Myocyte (in vitro differentiated cells): Measurements from ENCODE around the gene AFDN. TPM values are rescaled to one million over a fixed set of nuclear protein-coding genes. Genes with fewer than 3 reads are reported as not detected.

Experiments used
- DNase-seq: peaks from one replicate; pipeline ENCODE4 v3.0.0-alpha.2; 2012; ENCODE audit warnings: low read depth
- polyA plus RNA-seq: library from polyadenylated mRNA; unstranded; fragments of >200 nt; gene quantifications from one replicate; pipeline ENCODE4 v1.2.1, GENCODE V29; 2012; ENCODE audit warnings: missing spikeins
- total RNA-seq: library from RNA; depleted of rRNA; stranded (reverse); fragments of >200 nt; gene quantifications from 2 replicates; pipeline ENCODE4 v1.2.3, GENCODE V29; 2014

AFDN gene, protein sequence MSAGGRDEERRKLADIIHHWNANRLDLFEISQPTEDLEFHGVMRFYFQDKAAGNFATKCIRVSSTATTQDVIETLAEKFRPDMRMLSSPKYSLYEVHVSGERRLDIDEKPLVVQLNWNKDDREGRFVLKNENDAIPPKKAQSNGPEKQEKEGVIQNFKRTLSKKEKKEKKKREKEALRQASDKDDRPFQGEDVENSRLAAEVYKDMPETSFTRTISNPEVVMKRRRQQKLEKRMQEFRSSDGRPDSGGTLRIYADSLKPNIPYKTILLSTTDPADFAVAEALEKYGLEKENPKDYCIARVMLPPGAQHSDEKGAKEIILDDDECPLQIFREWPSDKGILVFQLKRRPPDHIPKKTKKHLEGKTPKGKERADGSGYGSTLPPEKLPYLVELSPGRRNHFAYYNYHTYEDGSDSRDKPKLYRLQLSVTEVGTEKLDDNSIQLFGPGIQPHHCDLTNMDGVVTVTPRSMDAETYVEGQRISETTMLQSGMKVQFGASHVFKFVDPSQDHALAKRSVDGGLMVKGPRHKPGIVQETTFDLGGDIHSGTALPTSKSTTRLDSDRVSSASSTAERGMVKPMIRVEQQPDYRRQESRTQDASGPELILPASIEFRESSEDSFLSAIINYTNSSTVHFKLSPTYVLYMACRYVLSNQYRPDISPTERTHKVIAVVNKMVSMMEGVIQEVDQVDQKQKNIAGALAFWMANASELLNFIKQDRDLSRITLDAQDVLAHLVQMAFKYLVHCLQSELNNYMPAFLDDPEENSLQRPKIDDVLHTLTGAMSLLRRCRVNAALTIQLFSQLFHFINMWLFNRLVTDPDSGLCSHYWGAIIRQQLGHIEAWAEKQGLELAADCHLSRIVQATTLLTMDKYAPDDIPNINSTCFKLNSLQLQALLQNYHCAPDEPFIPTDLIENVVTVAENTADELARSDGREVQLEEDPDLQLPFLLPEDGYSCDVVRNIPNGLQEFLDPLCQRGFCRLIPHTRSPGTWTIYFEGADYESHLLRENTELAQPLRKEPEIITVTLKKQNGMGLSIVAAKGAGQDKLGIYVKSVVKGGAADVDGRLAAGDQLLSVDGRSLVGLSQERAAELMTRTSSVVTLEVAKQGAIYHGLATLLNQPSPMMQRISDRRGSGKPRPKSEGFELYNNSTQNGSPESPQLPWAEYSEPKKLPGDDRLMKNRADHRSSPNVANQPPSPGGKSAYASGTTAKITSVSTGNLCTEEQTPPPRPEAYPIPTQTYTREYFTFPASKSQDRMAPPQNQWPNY (N-terminal part only)
- 28.4 and 32.0 TPM in 2 replicates for total RNA-seq
- 13.1 TPM for polyA plus RNA-seq

DNA sequence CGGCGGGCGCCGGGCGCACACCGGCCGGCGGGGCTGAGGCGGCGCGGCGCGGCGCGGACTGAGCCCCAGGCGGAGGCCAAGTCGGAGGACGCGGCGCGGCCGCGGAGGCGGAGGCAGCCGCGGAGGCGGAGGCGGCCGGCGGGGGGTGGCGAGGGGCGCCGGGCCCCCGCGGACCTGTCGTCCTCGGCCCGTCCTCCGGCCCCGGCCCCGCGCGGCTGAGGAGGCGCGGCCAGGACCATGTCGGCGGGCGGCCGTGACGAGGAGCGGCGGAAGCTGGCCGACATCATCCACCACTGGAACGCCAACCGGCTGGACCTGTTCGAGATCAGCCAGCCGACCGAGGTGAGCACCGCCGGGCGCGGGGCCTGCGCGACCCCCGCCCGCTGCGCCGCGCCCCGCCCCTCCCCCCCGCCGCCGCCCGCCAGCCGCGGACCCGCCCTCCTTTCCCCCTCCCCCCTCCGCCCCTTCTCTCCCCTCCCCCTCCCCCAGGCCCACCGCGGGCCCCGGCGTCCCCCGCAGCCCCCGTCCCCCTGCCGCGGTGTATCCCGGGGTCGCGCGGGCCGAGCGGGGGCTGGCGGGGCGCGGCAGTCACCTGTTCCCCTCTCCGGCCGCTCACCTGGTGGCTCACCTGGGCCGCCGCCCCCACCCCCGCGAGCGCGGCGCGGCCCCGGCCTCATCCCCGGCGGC, at the start of gene AFDN:
AFDN (plus strand) TSS at position 16 of the 687 bp plus-strand sequence; CDS start at position 238, 222 bp downstream.
- no peak for DNase-seq

DNA sequence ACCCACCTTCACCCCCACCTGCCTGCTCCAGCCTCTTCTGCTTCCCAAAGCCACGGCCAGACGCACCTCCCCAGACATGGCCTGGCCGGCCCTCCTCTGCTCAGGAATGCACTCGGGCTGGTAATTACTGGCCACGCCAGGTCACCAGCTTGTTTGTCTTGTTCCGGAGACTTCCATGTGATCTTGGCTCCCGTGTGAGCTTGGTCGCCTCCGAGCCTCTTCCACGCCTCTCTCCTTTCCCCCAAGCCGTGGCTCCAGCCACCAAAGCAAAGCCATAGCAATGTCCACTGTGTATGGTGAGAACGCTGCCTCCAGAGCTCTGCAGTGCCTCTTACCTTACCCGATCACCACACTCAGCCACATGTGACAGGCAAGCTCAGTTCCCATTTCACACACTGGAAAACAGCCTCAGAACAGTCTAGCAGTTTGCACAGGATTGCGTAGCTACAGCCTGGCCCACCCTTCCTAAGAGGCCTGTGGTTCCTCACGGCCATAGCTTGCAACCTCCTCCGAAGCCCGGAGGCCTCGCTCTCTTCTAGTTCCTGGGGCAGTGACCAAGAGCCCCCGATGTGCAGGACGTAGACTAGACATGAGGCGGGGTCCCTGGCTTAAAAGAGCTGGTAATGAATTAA, 48.1 kb upstream of the AFDN start:
- no peak for DNase-seq

DNA sequence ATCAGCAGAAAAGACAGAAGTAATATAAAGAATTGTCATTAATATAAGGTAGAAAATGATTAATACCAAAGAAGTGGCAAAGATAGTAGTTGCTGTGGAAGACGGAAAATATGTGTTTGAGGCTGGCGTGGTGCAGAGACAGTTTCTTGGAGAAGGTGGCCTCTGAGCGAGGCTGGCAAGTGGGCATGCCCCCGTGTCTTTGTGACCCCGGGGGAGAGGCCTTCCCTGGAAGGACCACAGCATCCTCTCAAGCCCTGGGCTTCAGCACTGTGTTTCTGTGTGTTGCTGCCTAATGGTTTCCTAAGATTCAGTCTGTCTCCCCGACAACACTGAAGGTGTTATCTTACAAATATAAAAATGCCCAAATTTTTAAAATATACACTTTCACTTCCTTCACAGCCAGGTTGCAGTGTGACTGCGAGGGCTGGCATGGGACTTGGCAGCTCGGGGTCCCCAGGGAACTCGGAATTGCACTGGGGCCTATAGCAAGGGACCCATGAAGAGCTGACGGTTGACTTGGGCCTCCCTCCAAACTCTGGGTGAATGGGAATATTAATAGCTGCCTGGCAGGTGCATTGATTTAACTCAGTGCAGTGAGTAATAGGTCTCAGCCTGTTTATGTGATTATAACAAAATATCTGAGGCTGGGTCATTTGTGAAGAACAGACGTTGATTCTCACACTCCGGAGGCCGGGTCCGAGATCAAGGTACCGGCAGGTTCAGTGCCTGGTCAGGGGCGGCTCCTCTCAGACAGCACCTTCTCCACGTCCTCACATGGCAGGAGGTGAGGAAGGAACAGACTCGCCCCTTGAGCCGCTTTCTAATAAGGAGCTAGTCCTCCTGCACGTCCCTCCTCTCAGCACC, 47.4 kb upstream of the AFDN start:
- DNase-seq, result no peak

DNA sequence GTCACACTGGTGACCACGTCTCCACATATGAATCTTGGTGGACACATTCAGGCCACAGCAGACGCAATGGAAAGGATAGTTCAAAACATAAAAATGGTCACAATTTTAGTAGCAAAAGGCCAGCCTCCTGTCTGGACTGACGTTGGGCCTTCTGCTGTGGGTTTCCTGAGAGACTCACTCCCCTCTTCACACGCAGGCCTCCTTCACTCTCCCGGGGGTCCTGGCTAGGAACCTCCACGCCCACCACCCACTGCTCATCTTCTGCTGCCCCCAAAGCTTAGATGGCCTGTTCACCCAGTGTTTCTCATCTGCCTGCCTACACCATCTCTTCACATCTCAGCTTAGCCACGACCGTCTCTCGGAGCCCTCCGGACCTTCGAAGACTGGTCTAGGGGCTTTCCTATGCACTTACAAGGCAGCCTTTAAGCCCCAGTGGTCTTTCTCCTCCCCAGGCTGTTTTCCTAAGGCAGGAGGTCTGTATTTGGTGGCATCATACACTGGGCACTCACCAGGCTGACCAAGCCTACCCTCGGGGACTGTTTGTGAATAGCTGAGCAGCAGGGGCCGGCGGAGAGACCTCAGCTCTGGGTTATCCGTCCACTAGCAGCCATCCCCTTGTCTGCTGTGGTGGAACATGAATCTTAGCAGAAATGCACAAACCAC, 46.6 kb upstream of the AFDN start:
- DNase-seq, result no peak

DNA sequence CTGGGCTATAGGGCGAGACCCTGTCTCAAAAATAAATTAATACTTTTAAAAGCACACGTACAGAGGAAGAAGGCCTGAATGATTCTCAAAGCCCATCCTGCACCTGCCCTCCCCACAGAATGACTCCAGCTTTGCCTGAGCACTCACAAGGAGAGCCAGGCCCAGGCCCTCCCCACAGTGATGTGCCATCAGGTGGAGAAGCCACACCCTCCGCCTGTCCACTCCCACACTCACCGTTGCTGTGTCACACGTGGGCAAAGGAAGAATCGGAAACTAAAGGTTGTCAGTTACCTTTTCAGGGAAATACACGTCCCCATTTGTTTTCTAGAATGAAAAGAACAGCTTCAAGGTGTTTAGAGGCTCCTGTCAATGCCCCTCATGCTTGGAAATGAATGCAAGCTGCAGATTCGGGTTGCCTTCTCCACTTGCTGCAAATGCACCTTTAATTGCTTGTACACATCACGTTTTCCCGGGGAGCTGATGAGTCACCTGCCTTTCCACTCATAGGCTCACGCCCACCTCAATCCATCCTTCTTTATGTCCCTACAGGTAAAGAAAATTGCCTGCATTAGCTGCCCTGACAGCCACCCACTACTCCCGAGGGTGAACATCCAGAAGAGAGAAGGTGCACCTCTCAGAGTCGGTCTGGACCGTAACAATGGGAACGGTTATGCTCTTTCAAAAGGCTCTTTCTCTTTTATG, 45.5 kb upstream of the AFDN start:
- DNase-seq, result no peak

DNA sequence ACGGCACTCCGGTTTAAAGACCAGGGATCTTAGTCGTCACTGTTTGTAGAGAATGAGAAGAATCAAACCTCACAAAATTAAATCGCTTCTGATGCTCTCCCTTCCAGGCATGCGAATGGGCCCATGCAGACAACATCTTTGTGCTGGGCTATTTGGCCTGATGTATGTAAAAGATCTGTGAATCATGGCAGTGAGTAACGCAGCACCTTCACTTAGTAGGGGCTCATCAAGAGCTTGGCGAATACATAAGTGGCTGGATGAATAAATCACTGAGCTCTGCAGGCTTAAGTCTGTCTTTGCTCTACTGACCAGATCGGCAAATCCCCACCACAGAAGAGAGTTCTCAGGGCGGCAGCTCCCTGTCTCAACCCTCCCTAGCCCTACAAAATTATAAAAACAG, 44.8 kb upstream of the AFDN start:
- no peak for DNase-seq

DNA sequence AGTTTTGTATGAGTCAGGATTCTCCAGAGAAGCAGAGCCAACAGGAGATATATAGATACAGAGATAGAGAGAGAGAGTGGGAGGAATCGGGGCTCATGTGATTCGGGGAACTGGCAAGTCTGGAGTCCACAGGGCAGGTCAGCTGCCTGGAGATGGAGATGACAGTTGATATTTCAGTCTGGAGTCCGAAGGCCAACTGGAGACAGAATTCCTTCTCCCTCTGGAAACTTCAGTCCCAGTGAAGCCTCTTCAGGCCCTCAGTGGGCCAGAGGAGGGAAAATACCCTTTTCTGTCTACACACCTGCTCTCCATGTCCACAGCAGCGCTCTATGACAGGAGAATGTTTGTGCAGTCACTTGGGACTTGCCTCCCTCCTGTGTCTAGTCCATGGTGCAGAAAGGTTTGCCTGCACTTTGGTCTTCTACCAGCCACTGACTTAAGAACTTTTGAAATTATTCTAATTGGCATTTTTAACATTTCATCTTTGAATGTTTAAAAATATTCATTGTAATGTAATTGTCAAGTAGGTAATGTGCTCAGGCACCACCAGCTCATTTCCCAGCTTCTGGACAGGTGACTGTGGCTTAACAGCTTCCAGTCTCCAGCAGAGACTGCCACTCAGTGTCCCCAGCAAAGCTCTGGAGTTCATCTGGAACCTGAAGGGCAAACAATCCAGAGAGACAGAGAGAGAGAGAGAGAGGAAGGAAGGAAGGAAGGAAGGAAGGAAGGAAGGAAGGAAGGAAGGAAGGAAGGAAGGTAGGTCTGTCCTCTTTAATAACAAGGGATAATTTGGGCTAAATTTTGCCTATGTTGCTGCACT, 43.8 kb upstream of the AFDN start:
- DNase-seq, result no peak

DNA sequence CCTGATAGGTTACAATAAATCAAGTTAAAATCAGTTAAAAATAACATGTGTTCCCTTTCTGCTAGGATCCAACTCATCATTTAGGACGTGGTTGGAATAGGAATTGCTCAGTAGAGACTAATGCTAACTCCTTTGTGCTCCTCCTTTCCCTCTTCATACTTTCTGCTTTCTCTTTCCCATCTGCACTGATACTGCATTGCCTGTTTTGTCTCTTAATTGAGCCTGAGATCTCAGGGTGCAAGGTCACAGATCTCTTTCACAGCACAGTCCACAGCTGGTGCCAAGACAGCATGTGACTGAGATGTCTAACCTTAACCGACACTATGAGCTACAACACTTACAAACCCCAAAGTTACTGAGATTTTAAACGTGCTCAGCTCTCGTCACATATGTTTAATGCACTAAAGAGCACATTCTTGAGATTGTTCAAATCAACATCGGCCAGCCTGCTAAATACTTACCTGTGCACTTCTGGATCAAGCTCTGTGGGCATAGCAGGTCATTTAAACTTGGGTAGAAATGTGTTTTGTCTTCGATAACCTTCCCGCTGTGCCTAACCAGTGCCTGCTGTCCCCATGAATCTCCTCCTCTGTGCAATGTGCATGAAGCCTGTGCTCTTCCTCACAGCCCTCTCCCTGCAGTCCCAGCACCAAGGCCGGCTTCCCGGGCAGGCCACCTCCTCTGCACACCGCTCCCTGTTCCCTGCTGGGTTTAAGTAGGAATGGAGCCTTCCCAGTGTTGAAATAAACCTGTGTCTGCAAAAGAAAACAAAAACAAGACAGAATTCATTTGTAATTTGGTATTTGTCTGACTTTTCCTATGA, 39.6 kb upstream of the AFDN start:
- DNase-seq, result no peak

DNA sequence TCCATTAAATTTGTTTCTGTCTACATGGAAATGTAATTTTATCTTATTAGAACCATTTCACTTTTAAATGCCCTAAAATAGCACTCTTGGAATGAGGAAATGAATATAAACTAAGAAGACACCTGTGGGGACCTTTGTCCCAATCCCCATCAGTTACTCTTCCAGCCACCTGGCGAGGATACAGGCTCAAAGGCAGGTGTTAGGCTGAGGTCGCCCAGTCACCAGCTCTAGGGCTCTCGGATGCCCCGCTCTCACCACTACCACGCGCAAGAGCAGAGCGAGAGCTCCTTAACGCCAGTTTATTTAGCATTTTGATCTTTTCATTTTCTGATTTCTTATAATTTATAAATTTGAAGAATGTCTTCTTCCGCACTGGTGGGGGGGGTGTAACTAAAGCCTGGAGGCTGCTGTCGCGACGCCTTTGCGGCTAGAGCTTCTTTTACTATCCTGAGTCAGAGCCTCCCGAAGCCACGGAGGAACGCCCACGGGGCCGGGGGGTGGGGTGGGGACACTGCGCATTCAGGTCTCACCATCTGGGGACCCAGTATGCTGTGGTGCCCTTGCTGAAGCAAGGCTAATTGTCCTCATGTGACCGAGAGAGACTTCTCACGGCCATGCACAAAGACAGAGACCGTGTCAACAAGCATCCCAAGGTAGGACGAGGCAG, 38.7 kb upstream of the AFDN start:
- no peak for DNase-seq

DNA sequence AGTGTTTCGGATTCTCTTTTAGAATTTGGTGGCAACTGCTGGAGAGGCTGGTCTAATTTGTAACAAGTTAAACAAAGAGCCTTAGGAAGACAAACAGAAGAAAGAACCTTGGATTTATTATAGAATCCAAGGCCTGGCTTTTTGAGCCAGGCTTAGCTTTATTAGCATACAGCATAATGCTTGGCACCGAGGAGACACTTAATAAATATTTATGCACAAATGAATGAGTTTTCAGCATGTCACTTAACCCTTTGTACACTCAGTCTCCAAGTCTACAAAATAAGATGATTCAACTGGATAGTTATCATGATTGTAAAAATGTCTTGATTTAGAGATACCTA, 38.2 kb upstream of the AFDN start:
- DNase-seq, result no peak

DNA sequence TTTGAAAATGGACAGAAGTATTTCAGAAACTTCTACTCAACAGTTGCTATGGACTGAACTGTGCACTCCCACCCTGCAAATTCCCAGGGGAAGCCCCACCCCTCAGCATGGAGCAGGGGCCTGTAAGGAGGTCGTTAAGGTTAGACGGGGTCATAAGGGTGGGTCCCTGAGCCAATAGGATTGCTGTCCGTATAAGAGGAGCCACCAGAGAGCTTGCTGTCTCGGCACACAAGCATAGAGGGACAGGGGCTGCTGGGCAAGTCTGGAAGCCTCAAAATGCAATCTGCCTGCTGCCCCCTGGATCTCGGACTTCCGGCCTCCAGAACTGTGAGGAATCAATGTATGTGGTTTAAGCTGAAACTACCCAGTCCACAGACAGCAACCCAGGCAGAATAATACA, 37.4 kb upstream of the AFDN start:
- DNase-seq, result no peak

DNA sequence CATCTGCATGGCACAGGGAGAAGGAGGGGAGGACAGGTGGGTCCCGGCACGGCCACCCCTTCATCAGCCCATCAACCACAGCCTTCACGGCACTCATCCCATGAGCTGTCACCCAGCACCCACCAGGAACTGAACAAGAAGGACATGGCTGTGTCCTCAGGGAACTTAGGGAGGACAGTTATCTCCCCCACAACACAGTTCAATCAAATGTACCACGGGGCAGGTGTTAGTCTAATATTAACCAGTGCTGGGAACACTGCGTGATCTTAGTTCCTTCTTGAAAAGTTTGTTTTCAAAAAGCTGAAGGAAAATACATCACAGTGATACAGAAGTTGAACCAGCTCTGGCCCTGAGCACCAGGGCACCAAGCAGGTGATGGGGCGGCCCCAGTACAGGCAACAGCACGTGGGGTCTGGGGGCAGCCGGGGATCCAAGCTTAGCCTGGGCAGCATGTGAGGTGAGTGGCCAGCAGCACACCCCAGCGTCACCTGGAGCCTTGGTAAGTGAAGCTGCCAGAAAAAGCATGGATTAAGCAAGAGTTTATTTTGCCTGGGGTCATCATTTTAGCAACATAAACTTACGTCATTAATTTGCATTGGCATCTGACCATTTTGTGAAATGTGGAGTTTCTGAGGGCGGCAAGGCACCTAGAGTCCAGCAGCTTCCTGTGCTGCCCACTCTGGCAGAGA, 35.5 kb upstream of the AFDN start:
- DNase-seq, result no peak

DNA sequence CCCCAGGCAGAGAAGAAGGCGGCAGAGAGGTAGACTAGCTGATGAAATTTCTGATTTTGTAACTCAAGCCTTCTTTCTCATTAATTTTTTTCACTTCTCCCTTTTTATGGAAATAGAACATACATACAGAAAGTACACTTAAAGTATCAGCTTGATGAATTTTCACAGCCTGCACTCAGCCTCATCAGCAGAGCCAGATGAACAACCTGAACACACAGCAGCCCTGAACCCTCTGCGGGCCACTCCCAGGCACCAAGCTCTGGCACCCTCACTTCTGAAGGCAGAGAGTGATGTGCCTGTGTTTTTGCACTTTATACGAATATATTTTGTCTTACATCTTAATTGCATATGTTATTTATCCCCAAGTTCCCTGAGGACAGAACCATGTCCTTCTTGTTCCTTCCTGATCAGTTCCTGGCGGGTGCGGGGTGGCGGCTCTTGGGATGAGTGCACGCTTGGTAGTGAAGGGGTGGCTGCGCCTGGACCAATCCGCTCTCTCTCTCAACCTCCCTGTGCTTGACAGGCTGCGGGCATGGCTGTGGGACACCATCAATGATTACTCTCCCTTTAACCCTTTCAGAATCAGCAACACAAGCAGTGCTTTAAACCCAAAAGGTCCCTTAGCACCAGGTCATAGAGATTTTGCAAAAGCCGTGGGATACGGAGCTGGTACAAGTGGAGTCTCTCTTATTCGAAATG, 34.8 kb upstream of the AFDN start:
- no peak for DNase-seq

DNA sequence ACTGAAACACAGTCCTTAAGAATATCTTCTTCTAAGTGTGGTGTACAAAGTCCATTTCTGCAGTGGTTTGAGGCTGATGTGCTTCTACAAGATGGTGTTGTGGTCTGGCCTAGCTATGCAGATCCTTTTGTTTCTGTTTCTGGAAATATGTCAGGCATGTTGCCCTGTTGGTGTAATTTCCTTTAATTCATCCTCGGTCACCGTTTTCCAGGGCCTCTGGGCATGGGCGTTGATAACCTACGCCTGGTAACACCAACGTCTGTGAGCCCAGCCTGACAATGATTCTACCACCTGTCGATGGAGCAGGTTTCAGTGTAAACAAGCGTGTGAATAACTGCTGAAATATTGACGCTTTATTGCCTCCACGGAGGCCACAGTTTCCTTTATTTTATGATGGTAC, 33.3 kb upstream of the AFDN start:
- no peak for DNase-seq
